Hepatic stellate cell (primary cell): ENCODE measurements around the gene PLXNA3.

Experiments used
- DNase-seq: peaks from one replicate; pipeline ENCODE4 v3.0.0; 2011; ENCODE audit warnings: low spot score

The PLXNA3 gene

DNA sequence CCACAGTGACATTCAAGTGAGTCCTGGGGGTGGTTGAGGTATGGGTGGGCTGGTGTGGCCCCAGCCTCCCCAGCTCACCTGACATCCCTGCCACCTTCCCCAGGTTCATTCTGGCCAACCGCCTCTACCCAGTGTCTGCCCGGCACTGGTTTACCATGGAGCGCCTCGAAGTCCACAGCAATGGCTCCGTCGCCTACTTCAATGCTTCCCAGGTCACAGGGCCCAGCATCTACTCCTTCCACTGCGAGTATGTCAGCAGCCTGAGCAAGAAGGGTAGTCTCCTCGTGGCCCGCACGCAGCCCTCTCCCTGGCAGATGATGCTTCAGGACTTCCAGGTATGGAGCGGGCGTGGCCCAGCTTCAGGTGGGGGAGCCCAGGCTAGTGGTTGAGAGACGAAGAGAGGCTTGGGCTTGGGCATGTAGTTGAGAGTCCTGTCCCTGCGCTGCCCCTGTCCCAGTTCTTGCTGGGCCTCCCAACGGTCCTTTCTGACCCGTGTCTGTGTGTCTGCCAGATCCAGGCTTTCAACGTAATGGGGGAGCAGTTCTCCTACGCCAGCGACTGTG is 22.8 kb upstream of the PLXNA3 start:
- no peak for DNase-seq

DNA sequence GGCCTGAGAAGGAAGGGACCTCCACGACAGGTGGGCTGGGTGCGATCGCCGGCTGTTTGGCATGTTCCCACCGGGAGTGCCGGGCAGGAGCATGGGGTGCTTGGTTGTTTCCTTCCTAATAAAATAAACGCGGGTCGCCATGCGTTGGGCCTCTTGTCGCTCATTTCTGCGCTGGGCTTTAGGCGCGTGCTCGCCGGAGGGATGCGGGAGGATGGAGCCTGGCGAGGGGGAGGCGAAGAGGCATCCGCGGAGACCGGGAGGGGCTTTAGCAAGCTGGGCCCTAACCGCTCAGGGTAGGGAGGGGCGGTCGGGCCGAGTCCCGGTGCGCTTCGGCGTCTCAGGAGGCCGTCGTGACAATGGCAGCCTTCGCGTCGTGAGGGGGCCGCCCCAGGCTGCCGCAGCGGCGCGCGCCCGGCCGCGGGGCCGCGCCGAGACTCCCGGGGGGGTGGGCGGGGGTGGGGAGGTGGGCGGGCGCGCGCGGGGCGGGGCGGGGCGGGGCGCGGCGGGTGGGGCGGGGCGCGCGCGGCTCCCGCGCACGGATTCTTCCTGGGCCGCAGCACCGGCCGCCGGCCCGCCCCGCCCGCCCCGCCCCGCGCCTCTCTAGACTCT is 21.6 kb upstream of the PLXNA3 start:
- DNase-seq, result peak; percentile 72

DNA sequence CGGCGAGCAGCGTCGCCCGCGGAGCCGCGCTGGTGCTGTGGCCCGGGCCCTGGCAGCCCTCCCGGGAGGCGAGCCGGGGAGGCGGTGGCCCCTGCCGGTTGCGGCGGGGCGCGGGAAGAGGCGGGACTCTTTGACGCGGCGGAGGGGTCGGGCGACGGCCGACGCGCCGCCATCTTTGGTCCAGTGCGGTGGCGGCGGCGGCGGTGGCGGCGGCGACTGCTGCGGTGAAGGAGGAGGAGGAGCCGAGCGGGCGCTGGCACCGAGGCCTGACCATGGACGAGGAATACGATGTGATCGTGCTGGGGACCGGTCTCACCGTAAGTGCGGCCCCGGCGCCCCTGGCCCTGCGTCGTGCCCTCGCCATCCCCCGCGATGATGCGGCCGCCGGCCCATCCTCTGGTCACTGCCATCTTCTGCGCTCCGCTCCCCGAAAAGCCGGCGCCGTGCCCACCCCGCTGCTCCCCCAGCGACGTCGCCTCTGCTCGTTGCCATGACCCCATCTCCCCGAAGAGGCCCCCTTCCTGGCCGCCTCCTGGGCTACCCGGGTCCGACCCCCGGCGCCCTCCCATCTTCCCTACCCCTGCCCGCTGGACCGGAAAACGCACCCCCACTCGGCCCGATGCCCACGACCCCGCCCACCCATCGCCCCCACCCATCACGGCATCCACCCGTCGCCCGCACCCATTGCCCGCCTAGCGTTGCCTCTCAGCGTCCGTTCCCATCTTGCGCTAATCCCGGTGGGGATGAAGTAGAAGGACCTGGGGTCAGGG is 20.9 kb upstream of the PLXNA3 start, which contains the start of gene GDI1:
Gene GDI1, plus strand, starts transcription at position 172 of the 770 bp plus-strand sequence. Its CDS starts 101 bp downstream, at position 273.
- peak; percentile 73 for DNase-seq

DNA sequence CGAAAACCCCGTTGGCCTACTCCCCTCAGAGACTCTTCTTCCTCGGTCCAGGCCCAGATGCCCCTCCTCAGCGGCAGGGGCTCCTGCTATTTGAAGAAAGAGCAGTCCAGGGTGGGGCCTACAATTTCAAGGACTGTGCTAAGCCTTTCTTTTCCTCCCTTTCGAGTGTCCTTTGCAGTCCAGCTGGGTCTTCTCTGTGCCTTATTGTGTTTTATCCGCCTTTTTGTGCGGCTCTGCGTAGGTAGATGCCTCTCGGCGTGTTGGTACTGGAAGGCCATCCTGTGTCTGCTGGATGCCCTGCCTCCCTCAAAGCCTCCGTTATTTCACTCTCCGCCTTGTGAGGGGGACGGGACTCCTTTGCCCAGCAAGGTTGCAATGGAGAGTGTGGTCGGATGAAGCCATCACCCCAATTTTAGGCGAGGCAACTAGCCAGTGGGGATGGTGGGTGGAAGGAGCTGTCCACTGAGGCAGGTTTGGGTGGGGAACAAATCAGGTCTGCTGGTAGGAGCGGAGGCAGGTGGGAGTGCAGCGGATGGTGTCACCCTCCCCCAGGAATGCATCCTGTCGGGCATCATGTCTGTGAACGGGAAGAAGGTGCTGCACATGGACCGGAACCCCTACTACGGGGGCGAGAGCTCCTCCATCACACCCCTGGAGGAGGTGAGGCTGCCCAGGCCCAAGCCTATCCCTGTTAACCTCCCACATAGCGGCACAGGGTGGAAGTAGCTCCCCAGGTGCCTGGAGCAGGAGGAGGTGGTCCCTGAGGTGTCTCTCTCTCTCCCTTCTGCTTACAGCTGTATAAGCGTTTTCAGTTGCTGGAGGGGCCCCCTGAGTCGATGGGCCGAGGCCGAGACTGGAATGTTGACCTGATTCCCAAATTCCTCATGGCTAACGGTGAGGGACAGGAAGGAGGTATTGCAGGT is 19.8 kb upstream of the PLXNA3 start:
- no peak for DNase-seq

DNA sequence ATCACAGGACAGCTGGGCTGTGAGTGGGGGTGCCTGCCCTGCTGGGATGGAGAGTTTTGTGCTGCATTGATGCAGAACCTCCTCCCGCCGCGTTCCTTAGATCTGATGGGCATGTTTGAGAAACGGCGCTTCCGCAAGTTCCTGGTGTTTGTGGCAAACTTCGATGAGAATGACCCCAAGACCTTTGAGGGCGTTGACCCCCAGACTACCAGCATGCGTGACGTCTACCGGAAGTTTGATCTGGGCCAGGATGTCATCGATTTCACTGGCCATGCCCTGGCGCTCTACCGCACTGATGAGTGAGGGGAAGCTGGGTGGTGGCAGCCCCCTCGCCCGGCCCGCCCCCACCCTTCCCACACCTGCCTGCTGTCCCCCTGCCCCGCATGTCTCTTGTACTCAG is 18.2 kb upstream of the PLXNA3 start:
- DNase-seq, result no peak

DNA sequence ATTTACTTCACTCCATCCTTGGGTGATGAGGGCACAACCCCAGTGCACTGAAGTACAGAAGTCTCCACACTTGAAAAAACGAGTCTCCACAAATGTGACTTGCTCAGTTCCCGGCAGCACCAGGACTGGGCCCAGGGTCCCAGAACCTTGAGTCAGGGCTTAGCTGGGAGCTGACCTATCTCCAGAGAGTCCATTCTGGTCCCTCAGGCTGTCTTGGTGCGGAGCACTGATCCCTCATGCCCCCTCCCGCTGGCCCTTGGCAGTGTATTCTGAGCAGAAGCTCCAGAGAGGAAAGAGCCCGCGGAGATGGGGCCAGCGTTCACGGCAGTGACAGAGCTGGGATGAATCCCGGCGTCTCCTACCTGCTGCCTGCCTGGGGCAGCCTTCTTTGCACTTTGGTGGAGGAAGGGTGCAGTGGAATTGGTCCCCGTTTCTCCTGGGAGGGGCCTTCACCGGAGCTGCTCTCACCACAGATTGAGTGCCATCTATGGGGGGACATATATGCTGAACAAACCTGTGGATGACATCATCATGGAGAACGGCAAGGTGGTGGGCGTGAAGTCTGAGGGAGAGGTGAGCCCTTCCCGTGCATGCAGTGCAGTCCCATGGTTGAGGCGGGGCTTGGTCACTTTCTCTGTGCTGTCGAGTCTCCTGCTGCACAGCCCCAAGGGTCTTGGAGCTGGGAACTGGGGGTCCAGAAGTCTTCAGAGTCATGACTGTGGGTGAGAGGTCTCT is 17.3 kb upstream of the PLXNA3 start:
- DNase-seq, result no peak

DNA sequence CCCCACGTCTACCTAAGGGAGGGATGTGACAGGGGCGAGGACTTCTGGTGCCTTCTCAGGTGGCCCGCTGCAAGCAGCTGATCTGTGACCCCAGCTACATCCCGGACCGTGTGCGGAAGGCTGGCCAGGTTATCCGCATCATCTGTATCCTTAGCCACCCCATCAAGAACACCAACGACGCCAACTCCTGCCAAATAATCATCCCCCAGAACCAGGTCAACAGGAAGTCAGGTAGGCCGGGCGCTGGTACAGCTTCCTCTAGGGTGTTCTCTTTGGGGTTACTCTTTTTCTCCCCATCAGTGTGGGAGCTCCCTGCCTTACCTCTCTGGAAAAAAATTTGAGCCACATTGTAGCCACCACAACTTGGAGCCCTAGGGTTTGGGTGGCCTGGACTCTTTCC is 16.5 kb upstream of the PLXNA3 start:
- DNase-seq, result no peak

DNA sequence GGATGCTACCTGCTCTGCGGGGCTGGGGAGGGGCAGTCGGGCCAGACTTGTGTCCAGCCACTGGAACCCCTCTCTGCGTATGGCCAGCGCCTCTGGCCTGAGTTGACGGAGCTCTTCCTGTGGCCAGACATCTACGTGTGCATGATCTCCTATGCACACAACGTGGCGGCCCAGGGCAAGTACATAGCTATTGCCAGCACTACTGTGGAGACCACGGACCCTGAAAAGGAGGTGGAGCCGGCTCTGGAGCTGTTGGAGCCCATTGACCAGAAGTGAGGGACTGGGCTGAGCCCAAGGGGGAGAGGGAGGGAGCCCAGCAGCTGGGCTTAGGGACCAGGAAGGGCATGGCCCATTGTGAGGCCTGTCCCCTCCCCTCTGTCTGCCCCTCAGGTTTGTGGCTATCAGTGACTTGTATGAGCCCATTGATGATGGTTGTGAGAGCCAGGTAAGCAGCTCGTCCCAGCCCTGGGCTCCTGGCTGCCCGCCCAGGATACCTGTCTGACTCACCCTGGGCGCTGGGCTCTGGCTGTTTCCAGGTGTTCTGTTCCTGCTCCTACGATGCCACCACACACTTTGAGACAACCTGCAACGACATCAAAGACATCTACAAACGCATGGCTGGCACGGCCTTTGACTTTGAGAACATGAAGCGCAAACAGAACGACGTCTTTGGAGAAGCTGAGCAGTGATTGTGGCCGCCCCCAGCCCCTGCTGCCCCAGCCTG is 15.9 kb upstream of the PLXNA3 start:
- no peak for DNase-seq

DNA sequence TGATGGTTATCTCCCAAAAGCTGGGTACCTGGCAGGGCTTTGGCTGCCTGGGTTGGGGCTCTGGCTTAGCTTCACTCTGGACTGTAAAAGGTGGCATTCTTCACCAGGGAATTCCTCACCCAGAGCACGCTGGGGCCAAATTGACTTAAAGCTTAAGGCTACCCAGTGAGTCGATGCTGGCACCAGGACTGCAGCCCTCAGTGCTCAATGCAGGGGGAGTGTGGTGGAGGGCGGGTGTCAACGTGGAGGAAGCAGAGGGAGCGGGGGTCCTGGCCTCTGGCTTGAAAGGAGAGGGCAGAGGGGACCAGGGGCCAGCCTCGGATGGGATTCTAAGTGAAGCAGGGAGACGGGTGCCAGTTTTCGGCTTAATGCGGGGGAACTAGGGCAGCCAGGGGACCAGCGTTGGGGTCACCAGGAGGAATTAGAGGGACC is 14.6 kb upstream of the PLXNA3 start:
- peak; percentile 27 for DNase-seq

DNA sequence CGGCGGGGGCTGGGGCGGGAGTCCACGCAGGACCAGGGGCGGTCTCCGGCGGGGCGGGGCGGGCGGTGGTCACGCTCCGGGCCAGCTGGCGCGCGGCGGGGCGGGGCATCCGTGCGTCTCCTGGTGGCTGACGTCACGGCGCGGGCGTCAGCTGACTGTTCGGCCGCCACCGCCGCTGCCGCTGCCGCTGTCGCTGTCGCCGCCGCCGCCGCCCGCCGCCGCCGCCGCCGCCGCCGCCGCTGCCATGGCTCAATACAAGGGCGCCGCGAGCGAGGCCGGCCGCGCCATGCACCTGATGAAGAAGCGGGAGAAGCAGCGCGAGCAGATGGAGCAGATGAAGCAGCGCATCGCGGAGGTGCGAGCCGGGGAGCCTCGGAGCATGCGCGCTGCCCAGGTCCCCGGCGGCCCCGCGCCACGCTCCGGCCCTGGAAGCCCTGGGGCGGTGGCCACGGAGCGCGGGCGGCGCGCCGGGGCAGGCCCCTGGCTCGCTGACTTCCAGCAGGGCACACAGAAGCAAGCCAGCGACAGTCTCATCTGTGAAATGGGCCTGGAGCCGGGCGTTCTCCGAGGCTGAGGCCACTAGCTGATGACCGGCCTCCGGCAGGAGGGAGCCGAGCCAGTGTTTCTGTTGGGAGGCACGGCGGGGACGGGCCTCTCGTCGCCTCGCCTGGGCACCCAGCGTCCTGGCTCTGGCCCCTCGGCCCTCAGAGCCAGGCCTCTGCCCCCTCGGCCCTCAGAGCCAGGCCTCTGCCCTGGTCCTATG is 13.9 kb upstream of the PLXNA3 start, which contains the start of gene FAM50A:
Gene FAM50A, plus strand, starts transcription at position 150 of the 763 bp plus-strand sequence. Its CDS starts 95 bp downstream, at position 245.
- peak; percentile 86 for DNase-seq

DNA sequence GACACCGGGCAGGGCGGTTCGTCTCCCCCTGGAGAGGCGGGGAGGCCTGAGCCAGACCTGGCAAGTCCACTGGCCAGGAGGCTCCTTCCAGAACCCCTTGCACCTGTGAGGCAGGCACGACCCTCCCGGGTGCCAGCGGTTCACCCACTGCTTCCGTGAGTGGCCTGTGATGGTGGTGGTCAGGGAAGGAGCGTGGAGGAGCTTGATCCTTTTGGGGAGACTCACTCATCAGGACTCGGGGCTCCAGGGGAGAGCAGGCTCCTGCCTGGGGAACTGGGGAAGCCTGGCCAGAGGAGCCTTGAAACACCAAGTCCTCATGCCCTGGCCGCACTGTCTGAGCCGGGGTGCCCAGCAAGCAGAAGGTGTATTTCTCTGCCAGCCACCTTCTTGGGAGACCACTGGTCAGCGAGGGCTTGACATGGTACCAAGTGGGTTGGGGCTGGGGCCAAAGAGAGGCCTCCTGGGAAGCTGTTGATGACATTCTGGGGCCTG is 13.3 kb upstream of the PLXNA3 start:
- no peak for DNase-seq

DNA sequence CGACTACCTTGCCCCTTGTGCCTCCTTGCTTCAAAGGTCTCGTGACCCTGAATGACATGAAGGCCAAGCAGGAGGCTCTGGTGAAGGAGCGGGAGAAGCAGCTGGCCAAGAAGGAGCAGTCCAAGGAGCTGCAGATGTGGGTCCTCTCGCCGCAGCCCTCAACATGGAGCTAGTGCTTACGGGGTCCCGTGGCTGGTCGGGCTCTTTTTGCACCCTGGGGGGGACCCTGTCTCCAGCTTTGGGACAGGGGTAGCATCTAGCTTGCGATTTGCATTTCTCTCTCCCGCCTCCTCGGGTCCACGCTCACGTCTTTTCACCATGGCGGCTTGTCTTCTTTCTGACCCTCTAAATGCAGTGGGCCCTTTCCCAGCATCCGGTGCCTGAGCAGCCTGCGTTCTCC is 12.3 kb upstream of the PLXNA3 start:
- DNase-seq, result no peak

DNA sequence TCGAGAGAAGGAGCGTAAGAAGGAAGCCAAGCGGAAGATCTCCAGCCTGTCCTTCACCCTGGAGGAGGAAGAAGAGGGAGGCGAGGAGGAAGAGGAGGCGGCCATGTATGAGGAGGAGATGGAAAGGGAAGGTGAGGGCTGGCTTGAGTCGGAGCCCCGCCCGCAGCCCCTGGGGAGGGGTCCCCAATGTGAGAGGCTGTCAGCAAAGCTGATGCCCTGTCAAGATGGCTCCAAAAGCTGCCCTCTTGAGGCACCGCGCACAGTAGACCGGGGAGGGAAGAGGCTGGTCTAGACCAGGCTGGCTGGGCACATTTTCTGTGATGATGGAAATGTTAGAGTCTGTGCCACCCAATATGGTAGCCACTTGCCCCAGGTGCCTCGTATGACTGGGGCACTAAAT is 11.7 kb upstream of the PLXNA3 start:
- no peak for DNase-seq

DNA sequence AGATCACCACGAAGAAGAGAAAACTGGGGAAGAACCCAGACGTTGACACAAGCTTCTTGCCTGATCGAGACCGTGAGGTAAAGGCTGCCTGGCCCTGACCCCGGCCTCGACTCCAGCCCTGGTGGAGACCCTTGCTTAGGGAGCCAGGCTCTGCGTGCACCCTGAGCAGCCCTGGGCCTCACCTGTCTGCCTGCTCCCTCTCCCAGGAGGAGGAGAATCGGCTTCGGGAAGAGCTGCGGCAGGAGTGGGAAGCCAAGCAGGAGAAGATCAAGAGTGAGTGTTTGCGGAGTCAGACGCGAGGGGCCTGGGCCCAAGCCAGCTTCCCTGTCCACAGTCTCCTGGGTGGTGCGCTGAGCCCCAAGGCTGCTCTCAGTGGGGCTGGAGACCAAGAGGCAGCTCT is 9.6 kb upstream of the PLXNA3 start:
- DNase-seq, result no peak

DNA sequence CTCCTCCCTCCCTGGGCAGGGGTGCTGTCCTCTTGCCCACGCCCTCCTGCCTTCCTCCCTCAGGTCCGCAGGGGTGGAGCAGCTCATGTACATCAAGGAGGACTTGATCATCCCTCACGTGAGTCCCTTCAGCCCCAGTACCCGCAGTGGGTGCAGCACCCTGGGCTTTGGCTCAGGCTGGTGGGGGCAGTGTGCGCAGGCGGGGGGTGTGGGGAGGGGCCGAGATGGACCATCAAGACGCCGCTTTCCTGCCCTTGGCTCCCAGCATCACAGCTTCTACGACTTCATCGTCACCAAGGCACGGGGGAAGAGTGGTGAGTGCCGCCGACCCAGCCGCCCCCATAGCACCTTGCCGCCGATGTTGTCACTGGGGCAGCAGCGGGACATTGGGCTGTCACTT is 8.5 kb upstream of the PLXNA3 start:
- DNase-seq, result no peak

DNA sequence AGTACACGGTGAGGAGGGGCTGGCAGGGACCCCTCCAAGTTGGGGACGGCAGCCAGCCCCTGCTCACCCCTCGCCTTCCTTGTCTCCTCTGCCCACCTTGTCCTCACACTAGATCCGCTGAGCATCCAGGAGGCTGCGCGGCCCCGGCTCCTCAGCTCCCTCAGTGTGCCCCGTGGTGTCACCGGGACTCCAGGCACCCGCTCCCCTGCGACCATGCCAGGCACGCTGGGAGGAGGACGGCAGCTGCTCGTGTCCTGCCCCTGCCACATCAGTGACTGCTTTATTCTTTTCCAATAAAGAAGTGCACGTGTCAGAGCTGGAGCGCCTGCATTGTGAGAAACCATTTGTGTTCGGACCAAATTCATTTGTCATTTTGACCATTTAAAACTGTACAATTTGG is 7.8 kb upstream of the PLXNA3 start:
- DNase-seq, result no peak

DNA sequence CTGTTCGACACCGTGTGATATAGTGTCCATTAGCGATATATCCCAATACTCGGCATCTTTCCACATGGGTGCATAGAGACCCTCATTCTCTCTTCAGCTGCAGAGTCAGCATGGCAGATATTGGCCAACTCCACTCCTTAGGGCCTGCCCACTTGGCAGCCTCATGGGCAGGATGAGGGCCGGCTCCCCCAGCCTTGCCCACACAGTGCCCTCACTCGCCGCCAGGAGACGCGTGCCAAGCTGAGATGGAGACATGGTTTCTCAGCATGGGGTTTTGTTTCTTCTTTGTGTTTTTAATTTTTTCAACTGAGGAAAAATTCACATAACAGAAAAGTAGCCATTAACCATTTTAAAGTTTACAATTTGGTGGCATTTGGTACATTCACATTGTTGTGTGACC is 5.3 kb upstream of the PLXNA3 start:
- no peak for DNase-seq

DNA sequence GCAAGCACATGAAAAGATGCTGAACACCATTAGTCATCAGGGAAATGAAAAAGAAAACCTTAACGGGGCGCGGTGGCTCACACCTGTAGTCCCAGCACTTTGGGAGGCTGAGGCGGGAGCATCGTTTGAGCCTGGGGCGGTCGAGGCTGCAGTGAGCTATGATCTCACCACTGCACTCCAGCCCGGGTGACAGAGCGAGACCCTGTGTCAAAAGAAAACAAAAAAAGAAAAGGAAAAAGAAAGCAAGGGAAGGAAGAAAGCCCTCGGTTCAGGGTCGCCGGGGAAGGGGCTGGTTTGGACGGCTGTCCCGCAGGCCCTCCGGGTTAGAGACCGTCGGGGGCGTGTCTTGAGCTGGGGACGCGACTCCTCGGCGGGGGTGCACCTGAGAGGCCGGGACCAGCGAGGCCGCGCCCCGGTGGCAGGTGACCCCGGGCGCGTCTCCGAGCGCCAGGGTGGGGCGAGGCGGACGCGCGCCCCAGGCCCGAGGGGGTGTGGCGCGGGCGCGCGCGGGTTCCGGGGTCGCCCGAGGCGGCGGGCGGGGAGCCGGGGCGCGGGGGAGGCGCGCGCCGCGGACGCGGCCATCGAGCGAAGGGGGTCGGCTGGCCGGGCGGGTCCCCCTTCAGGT is 478 bp upstream of the PLXNA3 start:
- DNase-seq, result peak; percentile 50
